GM19239 (cell line): ENCODE data around the gene CEBPZ.

Experiments
- DNase-seq: peaks from one replicate; pipeline ENCODE4 v3.0.0; 2011; ENCODE audit warnings: low spot score; ENCODE audit not compliant: insufficient read length
- FAIRE-seq: peaks from 2 replicates; lab custom pipeline; 2011; peaks lifted over from hg19 to GRCh38; lab: Jason Lieb, UNC

The CEBPZ gene, protein sequence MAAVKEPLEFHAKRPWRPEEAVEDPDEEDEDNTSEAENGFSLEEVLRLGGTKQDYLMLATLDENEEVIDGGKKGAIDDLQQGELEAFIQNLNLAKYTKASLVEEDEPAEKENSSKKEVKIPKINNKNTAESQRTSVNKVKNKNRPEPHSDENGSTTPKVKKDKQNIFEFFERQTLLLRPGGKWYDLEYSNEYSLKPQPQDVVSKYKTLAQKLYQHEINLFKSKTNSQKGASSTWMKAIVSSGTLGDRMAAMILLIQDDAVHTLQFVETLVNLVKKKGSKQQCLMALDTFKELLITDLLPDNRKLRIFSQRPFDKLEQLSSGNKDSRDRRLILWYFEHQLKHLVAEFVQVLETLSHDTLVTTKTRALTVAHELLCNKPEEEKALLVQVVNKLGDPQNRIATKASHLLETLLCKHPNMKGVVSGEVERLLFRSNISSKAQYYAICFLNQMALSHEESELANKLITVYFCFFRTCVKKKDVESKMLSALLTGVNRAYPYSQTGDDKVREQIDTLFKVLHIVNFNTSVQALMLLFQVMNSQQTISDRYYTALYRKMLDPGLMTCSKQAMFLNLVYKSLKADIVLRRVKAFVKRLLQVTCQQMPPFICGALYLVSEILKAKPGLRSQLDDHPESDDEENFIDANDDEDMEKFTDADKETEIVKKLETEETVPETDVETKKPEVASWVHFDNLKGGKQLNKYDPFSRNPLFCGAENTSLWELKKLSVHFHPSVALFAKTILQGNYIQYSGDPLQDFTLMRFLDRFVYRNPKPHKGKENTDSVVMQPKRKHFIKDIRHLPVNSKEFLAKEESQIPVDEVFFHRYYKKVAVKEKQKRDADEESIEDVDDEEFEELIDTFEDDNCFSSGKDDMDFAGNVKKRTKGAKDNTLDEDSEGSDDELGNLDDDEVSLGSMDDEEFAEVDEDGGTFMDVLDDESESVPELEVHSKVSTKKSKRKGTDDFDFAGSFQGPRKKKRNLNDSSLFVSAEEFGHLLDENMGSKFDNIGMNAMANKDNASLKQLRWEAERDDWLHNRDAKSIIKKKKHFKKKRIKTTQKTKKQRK

GRCh38 chr2:37231241-37232130, at the start of gene CEBPZ, which contains the start of gene NDUFAF7:
Gene CEBPZ (minus strand): TSS chr2:37231596. CDS start chr2:37231567, 29 bp downstream.
Gene NDUFAF7 (plus strand): TSS chr2:37231658. CDS start chr2:37231706, 48 bp downstream.
- peak; percentile 94 for FAIRE-seq
- peak; percentile 84 for DNase-seq

DNA sequence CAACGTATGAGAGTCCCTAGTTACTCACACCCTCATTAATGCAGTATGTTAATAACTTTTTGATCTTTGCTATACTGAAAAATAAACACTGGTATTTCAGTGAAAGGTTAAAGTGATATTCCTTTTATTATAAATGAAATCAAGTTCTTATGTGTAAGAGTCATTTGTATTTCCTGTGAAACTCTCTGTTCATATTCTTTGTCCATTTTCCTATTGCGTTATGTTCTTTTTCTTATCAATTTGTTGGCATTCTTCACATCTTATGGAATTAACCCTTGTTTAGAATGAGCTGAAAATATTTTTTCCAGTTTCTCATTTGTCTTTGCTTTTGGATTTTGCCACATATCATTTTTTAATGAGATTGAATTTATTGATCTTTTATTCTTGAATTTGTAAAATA, 44.9 kb upstream of the CEBPZ start:
- DNase-seq (no peak), FAIRE-seq (no peak)

- no peak for FAIRE-seq
- DNase-seq: no peak
Measured at GRCh38 chr2:37274359-37274965, 43.1 kb upstream of the CEBPZ start.

DNA sequence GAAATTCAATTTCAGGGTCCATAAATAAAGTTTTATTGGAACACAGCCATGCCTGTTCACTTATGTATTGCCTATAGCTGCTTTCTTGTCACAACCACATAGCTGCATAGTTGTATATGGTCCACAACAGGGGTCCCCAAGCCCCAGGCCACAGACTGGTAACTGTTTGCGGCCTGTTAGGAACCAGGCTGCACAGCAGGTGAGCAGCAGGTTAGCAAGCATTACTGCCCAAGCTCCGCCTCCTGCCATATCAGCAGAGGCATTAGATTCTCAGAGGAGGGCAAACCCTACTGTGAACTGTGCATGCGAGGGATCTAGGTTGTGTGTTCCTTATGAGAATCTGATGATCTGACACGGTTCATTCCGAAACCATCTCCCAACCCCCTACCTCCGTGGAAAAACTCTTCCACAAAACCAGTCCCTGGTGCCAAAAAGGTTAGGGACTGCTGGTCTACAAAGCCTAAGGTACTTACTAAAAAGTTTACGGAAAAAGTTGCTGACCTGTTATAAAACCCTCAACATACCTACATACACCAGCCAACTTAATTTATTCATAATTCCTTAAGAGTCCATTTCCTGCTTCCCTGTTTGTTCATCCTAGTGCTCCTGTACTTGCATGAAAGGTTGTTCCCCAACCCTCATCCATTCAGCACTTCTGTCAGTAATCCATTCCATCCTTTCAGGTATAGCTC, 40.1 kb upstream of the CEBPZ start:
- DNase-seq (no peak), FAIRE-seq (no peak)

GRCh38 chr2:37268111-37268510, 36.7 kb upstream of the CEBPZ start:
- no peak for DNase-seq
- no peak for FAIRE-seq

GRCh38 chr2:37267685-37268084, 36.3 kb upstream of the CEBPZ start:
- DNase-seq (no peak), FAIRE-seq (no peak)

- no peak for DNase-seq
- FAIRE-seq: no peak
Measured at GRCh38 chr2:37263839-37264238, 32.4 kb upstream of the CEBPZ start.

GRCh38 chr2:37262522-37262921, 31.1 kb upstream of the CEBPZ start:
- FAIRE-seq (no peak), DNase-seq (no peak)

DNA sequence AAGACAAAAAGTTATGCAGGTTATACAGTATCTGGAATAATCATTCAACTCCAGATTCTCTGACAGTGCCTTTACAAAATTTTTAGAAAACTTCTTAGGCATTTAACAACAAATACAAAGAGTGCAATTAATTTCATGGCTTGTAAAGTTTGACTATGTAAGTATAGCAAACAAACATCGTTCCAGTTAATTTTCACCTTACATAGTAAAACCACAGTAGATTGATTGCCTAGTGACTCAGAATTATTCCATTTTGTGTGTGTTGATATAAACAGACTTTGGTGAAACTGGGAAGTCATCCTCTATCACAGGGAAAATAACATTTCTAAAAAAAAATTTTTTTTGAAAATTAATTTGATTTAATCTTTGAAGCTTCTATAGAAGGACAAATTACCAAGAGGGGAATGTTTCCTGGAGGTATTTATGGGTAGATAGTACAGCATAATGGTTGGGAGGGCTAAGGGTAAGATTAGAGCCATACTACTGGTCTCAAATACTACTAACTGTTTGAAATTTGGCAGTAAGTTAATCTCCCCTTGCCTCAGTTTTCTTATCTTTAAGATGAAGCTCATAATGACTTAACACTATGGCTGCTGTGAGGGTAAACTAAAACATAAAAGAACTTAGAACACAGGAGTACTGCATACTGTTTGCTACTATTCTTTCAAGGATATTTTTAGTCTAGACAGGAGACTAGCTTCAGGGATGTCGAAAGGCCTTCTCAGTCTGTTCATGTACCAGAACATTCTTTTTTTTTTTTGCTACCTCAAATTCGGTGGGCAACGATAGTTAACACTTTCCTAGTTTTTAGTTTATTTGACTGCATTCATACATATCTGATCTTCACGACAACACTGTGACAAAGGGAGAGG, 19.7 kb upstream of the CEBPZ start:
- DNase-seq (no peak), FAIRE-seq (peak; percentile 11)

GRCh38 chr2:37246205-37246604, 14.8 kb upstream of the CEBPZ start:
- FAIRE-seq (no peak), DNase-seq (no peak)

DNA sequence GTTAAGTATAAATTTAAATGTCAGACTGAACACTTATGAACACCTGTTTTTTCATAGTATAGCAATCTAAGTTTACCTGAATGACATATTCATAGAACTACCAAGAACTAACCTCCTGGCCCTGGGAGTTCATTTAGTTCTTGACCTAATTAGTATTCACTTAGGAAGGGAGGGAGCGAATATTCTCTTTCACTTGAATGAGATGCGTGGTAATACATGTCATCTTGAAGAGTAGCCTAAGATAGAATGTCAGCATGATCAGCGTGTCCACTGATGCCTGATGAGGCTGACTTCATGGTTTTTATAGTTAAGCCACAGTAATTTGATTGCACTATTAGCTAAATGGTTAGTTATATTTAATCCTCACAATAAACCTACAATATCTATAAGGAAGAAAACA, 13.4 kb upstream of the CEBPZ start:
- DNase-seq (no peak), FAIRE-seq (no peak)

- DNase-seq: no peak
- peak; percentile 21 for FAIRE-seq
Measured at GRCh38 chr2:37244017-37244416, 12.6 kb upstream of the CEBPZ start.

- DNase-seq: no peak
- no peak for FAIRE-seq
Measured at GRCh38 chr2:37243435-37243834, 12.0 kb upstream of the CEBPZ start.

DNA sequence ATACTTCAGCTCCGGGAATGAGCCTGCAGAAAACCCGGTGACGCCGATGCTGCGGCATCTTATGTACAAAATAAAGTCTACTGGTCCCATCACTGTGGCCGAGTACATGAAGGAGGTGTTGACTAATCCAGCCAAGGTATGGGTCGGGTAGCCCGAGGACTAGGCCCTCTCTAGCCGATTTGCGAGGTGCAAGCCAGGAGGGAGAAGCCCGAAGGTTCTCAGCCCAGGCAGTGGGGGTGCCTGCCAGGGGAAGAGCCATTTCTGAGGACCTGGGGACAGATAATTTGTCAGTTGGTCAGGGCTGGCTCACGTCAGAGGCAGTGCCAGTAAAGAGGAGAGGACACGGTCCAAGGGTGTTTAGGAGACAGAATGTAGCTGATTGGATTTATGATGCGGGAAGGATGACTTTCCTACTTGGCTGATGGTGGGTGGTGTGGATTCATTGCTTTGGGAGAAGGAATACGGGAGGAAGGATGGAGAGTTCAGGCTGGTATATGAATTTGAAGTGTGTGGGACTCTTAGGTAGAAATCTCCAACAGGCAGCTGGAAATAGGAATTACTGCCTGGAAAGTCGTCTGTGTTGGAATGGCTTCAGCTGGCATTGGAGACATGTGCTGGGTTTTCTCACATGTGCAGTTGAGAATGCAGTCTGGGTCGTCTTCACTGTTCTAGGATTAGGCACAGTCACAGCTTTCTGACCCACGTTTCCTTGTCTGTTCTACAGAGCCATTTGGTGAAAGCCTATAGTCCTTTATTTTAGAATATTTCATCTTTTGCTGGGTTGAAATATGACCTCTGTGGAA, 936 bp upstream of the CEBPZ start:
- DNase-seq (peak; percentile 20), FAIRE-seq (peak; percentile 23)

DNA sequence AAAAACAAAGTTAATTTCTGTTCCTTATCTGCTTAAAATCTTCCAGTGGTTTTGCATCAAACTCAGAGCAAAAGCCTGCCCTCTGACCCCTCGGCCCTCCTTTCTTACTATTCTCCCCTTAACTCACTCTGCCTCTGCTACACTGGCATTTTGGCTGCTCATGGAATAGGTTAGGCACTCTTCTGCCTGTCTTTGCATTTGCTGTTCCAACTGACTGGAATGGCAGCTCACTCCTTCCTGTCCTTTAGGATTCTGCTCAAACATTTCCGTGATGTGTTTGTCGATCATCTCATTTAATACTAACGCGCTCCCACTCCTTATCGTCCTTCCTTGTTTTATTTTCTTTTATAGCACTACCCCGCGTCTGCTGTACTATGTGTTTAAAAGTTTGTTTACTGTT, 815 bp downstream of the CEBPZ start:
- DNase-seq (no peak), FAIRE-seq (no peak)

- DNase-seq (no peak), FAIRE-seq (no peak)
Measured at GRCh38 chr2:37228788-37229187, 2.6 kb downstream of the CEBPZ start.

DNA sequence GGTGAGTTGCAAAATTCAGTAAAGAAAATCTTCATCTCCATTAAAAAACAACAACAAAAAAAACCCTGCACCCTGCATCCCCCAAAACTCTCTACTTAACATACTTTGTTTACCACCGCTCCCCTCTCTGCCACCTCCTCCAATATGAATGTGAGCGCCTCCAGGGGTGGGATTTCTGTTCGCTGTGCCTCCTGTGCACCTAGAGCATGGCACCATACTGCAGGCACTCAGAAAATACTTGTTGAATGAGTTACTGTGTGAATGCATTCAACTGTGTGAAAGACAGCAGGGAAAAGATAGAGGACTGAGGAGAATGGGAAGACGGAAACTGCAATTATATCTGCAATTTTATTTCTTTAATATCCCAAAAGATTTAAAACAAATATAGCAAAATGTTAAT, 4.5 kb downstream of the CEBPZ start:
- DNase-seq (no peak), FAIRE-seq (no peak)
